Measurements from ENCODE around the gene NRSN2. TPM values are rescaled to one million over a fixed set of nuclear protein-coding genes. Genes with fewer than 3 reads are reported as not detected.

Gene NRSN2
- total and polyA plus RNA-seq, 5 donors from 2014 or later: 0.52 to 1.5 (median 1.3) TPM; not detected in 1

- Mint-ChIP-seq H3K27me3 (peaks cover 4% of the 10 kb centered on the region), H3K4me1 (peaks cover 0 to 18% (median 8%) of the 10 kb centered on the region in 4 donors), H3K9me3 (peaks cover 0 to 2% (median 0%) of the 10 kb centered on the region in 7 donors), H3K4me3 (peak overlapping the region in 1 of 4 donors; percentile 38), H3K27ac (peak overlapping the region in 1 of 3 donors; percentile 29), H3K36me3 (no peaks in the 10 kb centered on the region)
- Histone ChIP-seq H3K9me3 (ENCODE audit: control insufficient read depth in 2 of 2, low read length in 2 of 2) (no peaks in the 10 kb centered on the region), H3K4me1 (ENCODE audit: control insufficient read depth, insufficient read depth, low read length, poor library complexity, severe bottlenecking) (peaks cover 8% of the 10 kb centered on the region), H3K4me3 (ENCODE audit: low read depth, low read length) (no peak overlapping the region), H3K36me3 (ENCODE audit: control insufficient read depth, insufficient read depth, low read length) (no peaks in the 10 kb centered on the region), H3K27ac (ENCODE audit: insufficient read depth, low read length, poor library complexity, severe bottlenecking) (no peak overlapping the region), H3K27me3 (ENCODE audit: control insufficient read depth, insufficient read depth, low read length) (no peaks in the 10 kb centered on the region)
- ATAC-seq (ENCODE audit: low read depth in 2 of 2) (no peak), DNase-seq (no peak)
Observed at GRCh38 chr20:308427-309038, 38.4 kb upstream of the NRSN2 start.

GRCh38 chr20:309306-309840 lies 37.5 kb upstream of the NRSN2 start:
- Mint-ChIP-seq H3K4me3 (peak overlapping the region in 3 of 4 donors; percentile 6 to 58 (median 30)), H3K27ac (peak overlapping the region in 2 of 3 donors; percentile 23 to 79), H3K27me3 (peaks cover 4% of the 10 kb centered on the region), H3K9me3 (peaks cover 0 to 2% (median 0%) of the 10 kb centered on the region in 7 donors), H3K36me3 (no peaks in the 10 kb centered on the region), H3K4me1 (peaks cover 0 to 18% (median 6%) of the 10 kb centered on the region in 4 donors)
- Histone ChIP-seq H3K36me3 (ENCODE audit: control insufficient read depth, insufficient read depth, low read length) (no peaks in the 10 kb centered on the region), H3K4me3 (ENCODE audit: low read depth, low read length) (no peak overlapping the region), H3K9me3 (ENCODE audit: control insufficient read depth in 2 of 2, low read length in 2 of 2) (no peaks in the 10 kb centered on the region), H3K27me3 (ENCODE audit: control insufficient read depth, insufficient read depth, low read length) (no peaks in the 10 kb centered on the region), H3K27ac (ENCODE audit: insufficient read depth, low read length, poor library complexity, severe bottlenecking) (no peak overlapping the region), H3K4me1 (ENCODE audit: control insufficient read depth, insufficient read depth, low read length, poor library complexity, severe bottlenecking) (peaks cover 8% of the 10 kb centered on the region)
- no peak for ATAC-seq (ENCODE audit: low read depth in 2 of 2)
- no peak for DNase-seq

- Mint-ChIP-seq H3K36me3 (no peaks in the 10 kb centered on the region), H3K9me3 (peaks cover 0 to 2% (median 0%) of the 10 kb centered on the region in 7 donors), H3K27me3 (peaks cover 4% of the 10 kb centered on the region), H3K27ac (peak overlapping the region; percentile 55 to 91 (median 79)), H3K4me1 (peaks cover 0 to 18% (median 6%) of the 10 kb centered on the region in 4 donors), H3K4me3 (peak overlapping the region; percentile 6 to 85 (median 76))
- Histone ChIP-seq H3K4me3 (ENCODE audit: low read depth, low read length) (no peak overlapping the region), H3K27ac (ENCODE audit: insufficient read depth, low read length, poor library complexity, severe bottlenecking) (no peak overlapping the region), H3K9me3 (ENCODE audit: control insufficient read depth in 2 of 2, low read length in 2 of 2) (no peaks in the 10 kb centered on the region), H3K4me1 (ENCODE audit: control insufficient read depth, insufficient read depth, low read length, poor library complexity, severe bottlenecking) (peaks cover 8% of the 10 kb centered on the region), H3K36me3 (ENCODE audit: control insufficient read depth, insufficient read depth, low read length) (no peaks in the 10 kb centered on the region), H3K27me3 (ENCODE audit: control insufficient read depth, insufficient read depth, low read length) (no peaks in the 10 kb centered on the region)
- peak; percentile 58 to 89 (median 66) for DNase-seq
- peak; percentile 89 to 90 for ATAC-seq (ENCODE audit: low read depth in 2 of 2)
Observed at GRCh38 chr20:309841-310644, 36.9 kb upstream of the NRSN2 start.

GRCh38 chr20:310645-311044 lies 36.3 kb upstream of the NRSN2 start:
- Histone ChIP-seq H3K4me1 (ENCODE audit: control insufficient read depth, insufficient read depth, low read length, poor library complexity, severe bottlenecking) (peaks cover 8% of the 10 kb centered on the region), H3K27ac (ENCODE audit: insufficient read depth, low read length, poor library complexity, severe bottlenecking) (no peak overlapping the region), H3K36me3 (ENCODE audit: control insufficient read depth, insufficient read depth, low read length) (no peaks in the 10 kb centered on the region), H3K27me3 (ENCODE audit: control insufficient read depth, insufficient read depth, low read length) (no peaks in the 10 kb centered on the region), H3K4me3 (ENCODE audit: low read depth, low read length) (no peak overlapping the region), H3K9me3 (ENCODE audit: control insufficient read depth in 2 of 2, low read length in 2 of 2) (no peaks in the 10 kb centered on the region)
- peaks cover 0 to 2% (median 0%) of the 10 kb centered on the region in 7 donors for H3K9me3 Mint-ChIP-seq
- no peaks in the 10 kb centered on the region for H3K36me3 Mint-ChIP-seq
- H3K4me1 Mint-ChIP-seq: peaks cover 0 to 18% (median 6%) of the 10 kb centered on the region in 4 donors
- peaks cover 4% of the 10 kb centered on the region for H3K27me3 Mint-ChIP-seq
- peak overlapping the region in 3 of 4 donors; percentile 75 to 85 (median 76) for H3K4me3 Mint-ChIP-seq
- no peak for DNase-seq
- H3K27ac Mint-ChIP-seq: peak overlapping the region in 1 of 3 donors; percentile 55
- ATAC-seq (ENCODE audit: low read depth in 2 of 2): no peak

GRCh38 chr20:311609-312008 lies 35.3 kb upstream of the NRSN2 start:
- Mint-ChIP-seq H3K36me3 (no peaks in the 10 kb centered on the region), H3K4me3 (peak overlapping the region in 1 of 4 donors; percentile 44), H3K27me3 (peaks cover 4% of the 10 kb centered on the region), H3K9me3 (peaks cover 0 to 2% (median 0%) of the 10 kb centered on the region in 7 donors), H3K4me1 (peaks cover 0 to 18% (median 6%) of the 10 kb centered on the region in 4 donors), H3K27ac (no peak overlapping the region)
- Histone ChIP-seq H3K4me3 (ENCODE audit: low read depth, low read length) (no peak overlapping the region), H3K4me1 (ENCODE audit: control insufficient read depth, insufficient read depth, low read length, poor library complexity, severe bottlenecking) (peaks cover 8% of the 10 kb centered on the region), H3K9me3 (ENCODE audit: control insufficient read depth in 2 of 2, low read length in 2 of 2) (no peaks in the 10 kb centered on the region), H3K27me3 (ENCODE audit: control insufficient read depth, insufficient read depth, low read length) (no peaks in the 10 kb centered on the region), H3K27ac (ENCODE audit: insufficient read depth, low read length, poor library complexity, severe bottlenecking) (no peak overlapping the region), H3K36me3 (ENCODE audit: control insufficient read depth, insufficient read depth, low read length) (no peaks in the 10 kb centered on the region)
- ATAC-seq (ENCODE audit: low read depth in 2 of 2) (no peak), DNase-seq (no peak)

DNA sequence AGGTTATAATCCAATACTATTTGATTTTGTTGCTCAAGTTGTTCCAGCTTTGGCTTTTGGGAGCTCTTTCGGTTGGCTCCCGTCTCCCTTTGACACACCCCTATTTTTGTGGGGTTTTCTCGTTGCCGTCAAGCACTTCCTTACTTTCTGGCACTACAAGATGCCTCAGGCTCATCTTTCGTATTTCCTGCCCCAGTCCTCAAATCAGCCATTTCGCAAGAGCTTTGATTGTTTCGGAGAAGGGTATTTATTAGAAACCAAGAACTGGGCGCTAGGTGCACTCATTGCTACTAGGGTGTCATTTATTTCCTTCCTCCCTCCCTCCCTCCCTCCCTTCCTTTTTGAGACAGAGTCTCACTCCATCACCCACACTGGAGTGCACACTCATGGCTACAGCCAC lies 34.8 kb upstream of the NRSN2 start:
- H3K27me3 ChIP-seq (ENCODE audit: control insufficient read depth, insufficient read depth, low read length): no peaks in the 10 kb centered on the region
- H3K27ac Mint-ChIP-seq: no peak overlapping the region
- DNase-seq (no peak), ATAC-seq (ENCODE audit: low read depth in 2 of 2) (no peak)
- H3K4me3 Mint-ChIP-seq: no peak overlapping the region
- H3K27me3 Mint-ChIP-seq: peaks cover 4% of the 10 kb centered on the region
- peaks cover 0 to 2% (median 0%) of the 10 kb centered on the region in 7 donors for H3K9me3 Mint-ChIP-seq
- H3K9me3 ChIP-seq (ENCODE audit: control insufficient read depth in 2 of 2, low read length in 2 of 2): no peaks in the 10 kb centered on the region
- H3K36me3 ChIP-seq (ENCODE audit: control insufficient read depth, insufficient read depth, low read length): no peaks in the 10 kb centered on the region
- no peaks in the 10 kb centered on the region for H3K36me3 Mint-ChIP-seq
- H3K27ac ChIP-seq (ENCODE audit: insufficient read depth, low read length, poor library complexity, severe bottlenecking): no peak overlapping the region
- H3K4me3 ChIP-seq (ENCODE audit: low read depth, low read length): no peak overlapping the region
- peaks cover 0 to 18% (median 6%) of the 10 kb centered on the region in 4 donors for H3K4me1 Mint-ChIP-seq
- peaks cover 8% of the 10 kb centered on the region for H3K4me1 ChIP-seq (ENCODE audit: control insufficient read depth, insufficient read depth, low read length, poor library complexity, severe bottlenecking)

- Histone ChIP-seq H3K4me3 (ENCODE audit: low read depth, low read length) (no peak overlapping the region), H3K27me3 (ENCODE audit: control insufficient read depth, insufficient read depth, low read length) (no peaks in the 10 kb centered on the region), H3K27ac (ENCODE audit: insufficient read depth, low read length, poor library complexity, severe bottlenecking) (no peak overlapping the region), H3K9me3 (ENCODE audit: control insufficient read depth in 2 of 2, low read length in 2 of 2) (no peaks in the 10 kb centered on the region), H3K36me3 (ENCODE audit: control insufficient read depth, insufficient read depth, low read length) (no peaks in the 10 kb centered on the region), H3K4me1 (ENCODE audit: control insufficient read depth, insufficient read depth, low read length, poor library complexity, severe bottlenecking) (peaks cover 8% of the 10 kb centered on the region)
- H3K27me3 Mint-ChIP-seq: peaks cover 4% of the 10 kb centered on the region
- DNase-seq (no peak), ATAC-seq (ENCODE audit: low read depth in 2 of 2) (no peak)
- peaks cover 0 to 18% (median 6%) of the 10 kb centered on the region in 4 donors for H3K4me1 Mint-ChIP-seq
- H3K27ac Mint-ChIP-seq: peak overlapping the region in 1 of 3 donors; percentile 67
- peaks cover 0 to 2% (median 0%) of the 10 kb centered on the region in 7 donors for H3K9me3 Mint-ChIP-seq
- no peak overlapping the region for H3K4me3 Mint-ChIP-seq
- H3K36me3 Mint-ChIP-seq: no peaks in the 10 kb centered on the region
Observed at GRCh38 chr20:312866-313265, 34.0 kb upstream of the NRSN2 start.

Data from CD4-positive, CD25-positive, alpha-beta regulatory T cell (primary cell).